Breast epithelium (tissue), 3 donors: Measurements from ENCODE around the gene ZNF462.

ENCODE experiments used
- POLR2A ChIP-seq: fragments of 450-650 bp; IDR thresholded peaks from one replicate; pipeline ENCODE4 v1.6.1; 2016; ENCODE audit warnings: antibody characterized with exemption, mild to moderate bottlenecking, moderate library complexity
- TF ChIP-seq, protein P1 (sequence below), 3 donors: fragments of 450-650 bp; IDR thresholded peaks; one replicate each; pipeline ENCODE4 v1.5.1; 2016 to 2017; ENCODE audit warnings: antibody characterized with exemption in 3 of 3, mild to moderate bottlenecking in 3 of 3, moderate library complexity in 3 of 3

DNA sequence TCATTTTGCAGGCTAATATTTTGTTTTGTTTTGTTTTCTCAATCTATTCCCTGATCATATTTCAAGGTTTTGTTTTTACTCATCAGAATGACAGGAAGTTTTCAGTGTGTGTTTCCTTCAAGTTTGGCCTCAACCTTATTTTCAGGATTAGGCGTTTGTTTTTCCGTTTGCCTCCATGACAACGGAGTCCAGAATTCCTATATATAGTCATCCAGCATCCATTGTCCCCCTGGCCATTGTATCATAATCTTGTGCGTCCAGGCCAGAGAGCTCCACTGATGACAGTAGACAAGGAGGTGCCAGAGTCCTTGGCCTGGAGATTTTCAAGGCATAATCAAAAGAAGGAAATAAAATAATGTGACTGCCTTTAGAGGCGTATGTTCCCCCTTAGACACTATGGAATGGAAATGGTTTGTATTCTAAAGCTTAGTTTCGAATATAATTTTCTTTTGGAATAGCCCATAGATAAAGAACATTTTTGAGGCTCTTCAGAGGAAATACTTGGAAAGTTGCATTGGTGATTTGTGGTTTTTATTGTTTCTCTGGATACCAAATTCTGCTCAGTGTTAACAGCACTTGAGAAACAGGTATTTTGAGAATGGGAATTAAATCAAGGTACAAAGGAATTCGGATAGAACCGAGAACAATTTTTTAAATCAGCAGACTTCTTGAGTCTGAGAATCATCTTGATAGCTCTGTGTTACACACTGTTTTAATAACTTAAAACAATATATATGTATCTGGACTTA is 99.8 kb downstream of the ZNF462 start:
- TF ChIP-seq, protein P1, sequence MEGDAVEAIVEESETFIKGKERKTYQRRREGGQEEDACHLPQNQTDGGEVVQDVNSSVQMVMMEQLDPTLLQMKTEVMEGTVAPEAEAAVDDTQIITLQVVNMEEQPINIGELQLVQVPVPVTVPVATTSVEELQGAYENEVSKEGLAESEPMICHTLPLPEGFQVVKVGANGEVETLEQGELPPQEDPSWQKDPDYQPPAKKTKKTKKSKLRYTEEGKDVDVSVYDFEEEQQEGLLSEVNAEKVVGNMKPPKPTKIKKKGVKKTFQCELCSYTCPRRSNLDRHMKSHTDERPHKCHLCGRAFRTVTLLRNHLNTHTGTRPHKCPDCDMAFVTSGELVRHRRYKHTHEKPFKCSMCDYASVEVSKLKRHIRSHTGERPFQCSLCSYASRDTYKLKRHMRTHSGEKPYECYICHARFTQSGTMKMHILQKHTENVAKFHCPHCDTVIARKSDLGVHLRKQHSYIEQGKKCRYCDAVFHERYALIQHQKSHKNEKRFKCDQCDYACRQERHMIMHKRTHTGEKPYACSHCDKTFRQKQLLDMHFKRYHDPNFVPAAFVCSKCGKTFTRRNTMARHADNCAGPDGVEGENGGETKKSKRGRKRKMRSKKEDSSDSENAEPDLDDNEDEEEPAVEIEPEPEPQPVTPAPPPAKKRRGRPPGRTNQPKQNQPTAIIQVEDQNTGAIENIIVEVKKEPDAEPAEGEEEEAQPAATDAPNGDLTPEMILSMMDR (IDR thresholded peaks at IDR 0.05) = no peak
- TF ChIP-seq POLR2A = no peak
